DMS 273 (cell line): ENCODE results near the gene PLAU.
"Not testable (repeated sequence)": the region's sequence is repeated elsewhere in the genome, so short reads cannot be mapped to it uniquely, and the experiment has no call there.

Experiments
- DNase-seq: peaks from one replicate; lab custom pipeline; 2025; ENCODE audit not compliant: unreplicated experiment; lab: John Stamatoyannopoulos, UW

The PLAU gene

DNA sequence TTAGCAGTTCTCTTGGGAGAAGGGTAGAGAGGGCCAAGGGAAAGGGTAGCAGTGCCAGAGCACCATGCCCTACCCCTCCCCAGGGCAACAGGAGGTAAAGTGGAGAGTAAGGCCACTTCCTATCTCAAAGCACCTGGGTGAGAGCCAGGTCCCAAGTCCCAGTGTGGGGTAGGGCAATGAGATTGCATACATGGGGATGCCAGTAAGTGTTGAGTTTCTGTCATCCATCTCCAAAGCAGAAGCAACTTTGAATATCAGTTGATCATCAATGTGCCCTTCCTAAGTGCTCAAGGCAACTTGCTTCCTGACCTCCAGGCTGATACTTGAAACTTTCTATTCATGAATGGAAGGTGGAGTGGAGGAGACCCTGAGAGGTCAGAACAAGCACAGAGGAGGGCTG lies 34.4 kb upstream of the PLAU start:
- no peak for DNase-seq

DNA sequence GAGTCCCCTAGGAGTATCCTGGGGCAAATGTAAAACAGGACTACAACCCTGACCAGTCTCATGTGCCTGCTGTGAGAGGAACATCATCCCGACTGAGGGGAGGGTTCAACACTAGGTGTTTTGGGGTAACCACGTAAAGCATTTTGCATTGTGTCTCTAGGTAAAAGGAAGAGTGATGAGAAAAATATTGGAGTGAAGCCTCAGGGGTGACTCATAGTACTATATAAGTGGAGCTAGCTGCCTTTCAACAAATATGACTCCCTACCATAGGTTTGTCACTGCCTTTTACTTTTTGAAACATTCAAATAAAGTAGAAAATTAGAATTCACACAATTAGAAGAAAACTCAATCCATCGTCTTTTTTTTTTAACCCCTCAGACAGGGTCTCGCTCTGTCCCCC lies 34.0 kb upstream of the PLAU start:
- no peak for DNase-seq

DNA sequence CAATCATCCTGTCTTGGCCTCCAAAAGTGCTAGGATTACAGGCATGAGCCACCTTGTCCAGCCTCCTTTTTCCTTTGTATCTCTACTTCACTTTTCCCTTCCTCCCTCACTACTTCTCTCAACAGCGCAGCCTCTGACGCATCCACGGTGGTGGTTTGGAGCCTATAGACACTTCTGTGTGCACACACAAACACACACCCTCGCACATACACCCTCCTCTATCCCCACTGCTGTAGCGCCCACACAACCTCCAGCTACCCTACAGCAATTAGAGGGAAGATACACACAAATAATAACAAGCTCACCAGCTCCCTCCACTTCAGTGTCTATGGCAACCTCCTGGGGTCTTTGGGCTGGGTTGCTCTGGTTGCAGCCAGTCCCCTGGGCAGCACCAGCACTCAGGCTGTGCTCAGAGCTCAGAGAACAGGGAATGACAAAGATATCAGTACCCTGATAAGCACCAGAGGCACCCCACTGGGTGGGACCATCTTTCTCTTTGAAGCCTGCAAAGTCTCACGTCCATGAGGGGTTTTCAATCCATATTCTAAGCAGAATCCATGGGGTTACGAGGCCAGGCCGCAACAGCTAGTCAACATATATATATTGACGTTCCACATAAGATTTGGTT lies 33.3 kb upstream of the PLAU start:
- DNase-seq: no peak

DNA sequence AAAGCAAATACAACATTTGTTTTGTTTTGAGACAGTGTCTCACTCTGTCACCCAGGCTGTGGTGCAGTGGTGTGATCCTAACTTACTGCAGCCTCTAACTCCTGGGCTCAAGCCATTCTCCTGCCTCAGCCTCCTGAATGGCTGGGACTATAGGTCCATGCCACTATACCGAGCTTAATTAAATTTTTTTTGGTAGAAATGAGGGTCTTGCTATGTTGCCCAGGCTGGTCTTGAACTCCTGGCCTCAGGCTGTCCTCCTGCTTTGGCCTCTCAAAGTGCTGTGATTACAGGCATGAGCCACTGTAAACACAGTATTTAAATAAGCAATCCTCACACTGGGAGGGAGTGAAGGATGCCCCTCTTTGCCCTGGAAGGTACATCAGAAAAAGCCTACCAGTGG lies 32.6 kb upstream of the PLAU start:
- no peak for DNase-seq

DNA sequence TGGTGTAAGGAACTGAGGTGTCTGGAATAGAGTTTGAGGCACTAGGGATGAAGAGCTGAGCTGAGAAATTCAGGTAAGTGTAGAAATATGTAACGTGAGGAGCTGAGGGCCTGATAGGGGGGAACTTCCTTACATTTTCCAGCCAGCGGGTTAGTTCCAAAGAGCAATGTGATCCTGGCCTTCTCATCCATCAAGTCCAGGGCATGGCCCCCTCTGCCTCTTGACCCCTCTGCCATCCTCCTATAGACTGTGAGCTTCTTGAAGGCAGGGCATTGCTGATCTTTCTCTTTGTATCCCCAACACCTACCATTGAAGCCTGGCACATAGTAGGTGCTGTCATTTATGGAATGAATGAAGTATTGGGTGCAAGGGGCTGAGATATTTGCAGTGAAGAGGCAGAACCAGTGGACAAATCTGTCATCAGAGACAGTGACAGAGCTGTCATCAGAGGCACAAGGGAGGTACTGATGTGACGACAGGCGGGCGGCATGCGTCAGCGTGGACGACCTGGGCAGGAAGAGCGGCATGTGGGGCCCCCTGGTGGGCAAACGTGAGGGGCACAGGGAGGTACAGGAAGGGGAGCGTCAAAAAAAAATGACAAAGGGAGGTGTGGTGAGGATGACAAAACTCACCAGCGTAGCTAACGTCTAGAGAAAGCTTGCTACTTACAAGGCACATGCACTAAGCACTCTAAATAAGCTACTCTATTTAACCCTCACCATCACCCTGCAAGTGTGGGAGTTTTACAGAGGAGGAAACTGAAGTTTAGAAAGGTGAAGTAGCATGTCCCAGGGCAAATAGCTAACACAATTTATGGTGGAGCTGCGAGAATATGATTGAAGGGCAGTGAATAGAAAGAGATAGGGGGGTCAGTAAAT lies 31.4 kb upstream of the PLAU start:
- DNase-seq: peak; percentile 84

DNA sequence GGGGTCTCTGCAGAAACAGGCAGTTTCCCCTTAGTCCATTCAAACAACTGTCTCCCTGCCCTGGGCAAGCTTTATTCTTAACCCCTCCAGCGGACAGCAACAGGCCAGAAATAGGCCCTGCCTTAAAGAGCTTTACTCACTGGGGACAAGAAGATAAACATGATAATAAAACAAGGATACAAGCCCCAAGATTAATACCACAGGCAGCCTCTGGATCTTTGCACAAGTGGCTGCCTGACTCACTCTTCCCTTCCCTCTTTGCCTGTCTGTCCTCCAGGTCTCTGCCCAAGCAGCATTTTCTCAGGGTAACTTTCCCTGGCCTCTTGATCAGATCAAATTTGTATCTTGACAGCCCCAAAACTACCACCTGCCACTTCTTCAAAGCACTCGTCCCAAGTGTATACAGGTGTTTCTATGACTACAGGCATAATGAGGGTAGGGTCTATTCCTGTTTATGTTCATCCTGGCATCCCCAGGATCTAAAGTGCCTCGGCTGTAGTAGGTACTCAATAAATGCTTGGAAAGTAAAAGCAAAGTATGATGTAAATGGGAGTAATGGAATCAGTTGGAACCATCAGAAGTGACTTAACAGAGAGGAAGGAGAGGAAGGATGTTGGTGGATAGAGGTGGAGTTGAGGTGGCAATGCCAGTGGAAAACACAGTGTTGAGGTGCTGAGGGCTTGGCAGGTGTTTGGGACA lies 29.6 kb upstream of the PLAU start:
- no peak for DNase-seq

DNA sequence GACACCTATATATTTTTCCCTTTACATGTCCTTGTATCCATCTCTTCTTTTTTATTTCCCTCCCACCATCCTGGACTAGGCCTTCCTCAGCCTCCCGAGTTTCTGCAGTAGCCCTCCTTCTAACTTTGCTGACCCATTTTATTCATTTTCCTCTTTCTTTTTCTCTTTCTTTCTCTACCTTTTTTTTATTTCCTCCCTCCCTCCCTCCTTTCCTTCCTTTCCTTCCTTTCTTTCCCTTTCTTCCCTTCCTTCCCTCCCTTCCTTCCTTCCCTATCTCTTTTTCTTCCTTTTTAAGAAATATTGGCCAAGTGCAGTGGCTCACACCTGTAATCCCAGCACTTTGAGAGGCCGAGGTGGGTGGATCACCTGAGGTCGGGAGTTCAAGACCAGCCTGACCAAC lies 26.9 kb upstream of the PLAU start:
- no peak for DNase-seq

DNA sequence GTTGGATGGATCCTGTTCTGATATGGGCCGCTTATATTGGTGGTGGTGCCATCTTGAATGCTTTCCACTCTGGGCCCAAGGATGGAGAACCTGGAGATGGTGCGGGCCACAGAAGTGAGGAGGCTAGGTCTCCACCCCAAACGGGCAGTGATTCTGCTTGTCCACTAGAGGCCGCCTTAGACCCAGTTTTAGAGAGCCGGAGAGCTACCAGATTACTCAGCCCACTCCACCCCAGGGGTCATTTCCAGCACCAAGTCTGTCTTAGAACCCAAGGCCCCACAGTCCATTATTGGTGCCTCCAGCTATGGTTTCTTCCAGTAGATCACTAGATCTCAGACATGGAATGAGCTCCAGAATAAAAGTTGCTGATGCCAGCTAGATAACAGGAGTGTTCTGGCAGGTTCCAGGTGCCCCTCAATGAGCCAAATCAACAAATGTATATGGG lies 24.8 kb upstream of the PLAU start:
- peak; percentile 79 for DNase-seq

DNA sequence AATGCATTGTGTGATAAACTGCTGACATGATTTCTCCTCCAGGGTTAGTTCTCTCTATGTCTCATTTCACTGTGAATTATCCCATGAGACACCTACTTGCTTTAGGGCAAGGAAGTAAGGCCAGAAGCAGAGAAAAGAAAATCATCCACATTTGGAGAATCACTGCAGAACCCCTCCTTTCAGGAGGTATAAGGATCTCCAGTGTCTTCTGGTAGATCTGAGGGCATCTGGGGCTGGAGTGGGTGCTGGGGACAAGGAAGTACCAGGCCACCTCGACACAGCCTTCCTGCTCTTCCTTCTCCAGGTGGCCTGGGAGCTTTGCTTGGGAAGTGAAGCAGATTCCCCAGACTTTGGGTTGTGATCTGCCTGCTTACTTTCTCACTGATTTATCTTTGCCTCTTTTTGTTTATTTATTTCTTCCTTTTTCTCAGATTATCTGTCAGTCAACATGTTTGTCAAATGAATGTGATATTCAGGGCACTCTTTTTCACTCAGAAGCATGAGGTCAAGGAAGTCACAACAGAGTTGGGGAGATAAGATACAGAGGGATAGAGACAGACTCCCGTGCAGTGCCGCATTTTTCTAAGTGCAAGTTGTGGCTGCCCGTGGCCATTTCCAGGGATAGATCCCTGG lies 24.2 kb upstream of the PLAU start:
- no peak for DNase-seq

DNA sequence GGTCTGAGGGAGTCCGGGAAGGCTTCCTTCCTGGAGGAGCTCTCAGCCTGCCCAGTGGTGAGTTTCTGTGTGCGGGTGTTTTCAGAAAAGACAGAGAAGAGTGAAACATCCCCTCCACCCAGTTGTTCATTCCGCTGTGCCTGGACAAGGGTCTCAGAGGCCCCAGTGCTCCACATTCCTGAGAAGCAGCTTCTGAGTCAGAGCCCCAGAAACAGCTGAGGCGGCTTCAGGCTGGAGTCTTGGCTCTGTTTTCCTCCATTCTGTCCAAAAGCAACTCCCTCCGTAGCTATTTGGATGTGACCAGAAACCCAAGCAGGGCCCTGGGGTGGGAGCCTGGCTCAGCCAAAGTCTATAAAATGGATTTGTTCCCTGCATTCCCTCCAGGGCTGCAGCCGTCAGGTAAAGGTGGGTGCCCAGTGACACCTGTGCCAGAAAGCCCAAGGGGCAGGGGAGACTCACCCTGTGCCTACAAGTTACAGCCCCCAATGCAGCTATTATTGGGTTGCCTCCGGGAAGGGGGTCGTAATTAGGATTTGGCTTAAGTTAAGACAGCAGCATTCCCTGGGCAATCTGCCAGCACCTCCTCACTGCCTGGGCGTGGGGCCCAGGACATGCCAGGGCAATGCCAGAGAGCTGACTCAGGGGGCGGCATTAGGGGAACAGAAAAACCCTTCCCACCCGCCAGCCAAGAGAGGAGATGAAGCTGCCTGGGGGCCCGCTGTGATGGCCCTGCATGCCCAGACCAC lies 23.5 kb upstream of the PLAU start:
- DNase-seq: peak; percentile 92

DNA sequence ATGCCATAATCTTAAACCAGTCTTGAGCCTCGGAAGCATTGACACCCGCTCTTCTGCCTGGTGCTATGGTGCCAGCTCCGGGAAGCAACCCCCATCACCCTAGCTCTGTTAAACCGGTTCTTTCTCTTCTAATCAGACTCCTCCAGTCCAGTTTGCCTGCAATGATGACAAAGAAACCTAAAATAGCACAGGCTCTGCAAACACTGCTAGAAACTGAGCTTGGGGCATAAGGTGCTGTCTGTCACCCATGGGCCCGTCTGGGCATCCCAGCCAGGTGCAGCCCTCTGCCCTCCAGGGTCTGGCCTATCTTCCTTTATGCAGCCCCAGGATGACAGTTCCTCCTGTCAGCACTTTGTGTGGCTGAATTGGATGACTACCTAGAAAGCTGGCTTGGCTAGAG lies 22.4 kb upstream of the PLAU start:
- DNase-seq: no peak

DNA sequence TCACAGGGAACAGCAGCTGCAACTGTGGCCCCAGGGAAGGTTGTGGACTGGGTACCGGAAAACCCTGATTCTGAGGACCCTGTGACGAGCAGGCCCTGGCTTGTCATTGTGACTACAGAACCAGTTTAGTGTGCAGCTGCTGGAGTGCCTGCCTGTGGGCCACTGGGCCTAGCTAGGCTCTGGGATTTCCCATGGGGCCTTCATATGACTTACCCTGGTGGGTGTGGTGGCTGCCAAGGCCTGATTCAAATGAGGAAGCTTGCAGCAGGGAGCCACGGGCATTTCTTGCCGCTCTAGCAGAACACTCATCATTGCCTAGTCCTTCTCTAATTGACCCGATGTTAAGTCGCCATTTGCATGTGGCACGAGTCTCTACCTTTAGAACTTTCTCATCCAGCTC lies 21.9 kb upstream of the PLAU start:
- peak; percentile 37 for DNase-seq

DNA sequence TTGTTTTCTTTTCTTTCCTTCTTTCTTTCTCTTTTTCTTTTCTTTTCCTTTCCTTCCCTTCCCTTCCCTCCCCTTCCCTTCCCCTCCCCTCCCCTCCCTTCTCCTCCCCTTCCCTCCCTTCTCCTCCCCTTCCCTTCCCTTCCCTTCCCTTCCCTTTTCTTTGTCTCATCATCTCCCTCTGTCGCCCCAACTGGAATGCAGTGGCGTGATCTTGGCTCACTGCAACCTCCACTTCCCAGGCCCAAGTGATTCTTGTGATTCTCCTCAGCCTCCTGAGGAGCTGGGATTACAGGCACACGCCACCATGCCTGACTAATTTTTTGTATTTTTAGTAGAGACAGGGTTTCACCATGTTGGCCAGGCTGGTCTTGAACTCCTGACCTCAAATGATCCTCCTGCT lies 21.5 kb upstream of the PLAU start:
- DNase-seq: not testable (repeated sequence)

DNA sequence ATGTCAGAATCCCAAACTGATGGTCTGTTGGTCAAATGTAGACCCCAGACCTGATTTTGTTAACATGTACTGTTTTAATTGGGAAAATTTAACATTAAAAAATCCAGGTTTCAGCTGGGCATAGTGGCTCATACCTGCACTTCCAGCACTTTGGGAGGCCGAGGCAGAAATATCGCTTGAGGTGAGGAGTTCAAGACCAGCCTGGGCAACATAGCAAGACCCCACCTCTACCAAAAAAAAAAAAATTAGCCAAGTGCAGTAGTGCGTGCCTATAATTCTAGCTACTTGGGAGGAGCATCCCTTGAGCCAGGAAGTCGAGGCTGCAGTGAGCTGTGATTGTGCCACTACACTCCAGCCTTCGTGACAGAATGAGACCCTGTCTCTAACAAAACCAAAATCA lies 20.7 kb upstream of the PLAU start:
- no peak for DNase-seq

DNA sequence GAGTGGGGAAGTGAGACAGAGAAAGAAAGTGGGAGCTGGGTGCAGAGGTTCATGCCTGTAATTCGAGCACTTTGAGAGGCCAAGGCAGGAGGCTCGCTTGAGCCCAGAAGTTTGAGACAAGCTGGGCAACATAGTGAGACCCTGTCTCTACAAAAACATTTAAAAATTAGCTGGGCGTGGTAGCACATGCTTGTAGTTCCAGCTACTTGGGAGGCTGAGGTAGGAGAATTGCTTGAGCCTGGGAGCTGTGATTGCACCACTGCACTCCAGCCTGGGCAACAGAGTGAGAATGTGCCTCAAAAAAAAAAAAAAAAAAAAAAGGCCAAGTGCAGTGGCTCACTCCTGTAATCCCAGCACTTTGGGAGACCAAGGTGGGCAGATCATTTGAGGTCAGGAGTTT lies 20.1 kb upstream of the PLAU start:
- not testable (repeated sequence) for DNase-seq

DNA sequence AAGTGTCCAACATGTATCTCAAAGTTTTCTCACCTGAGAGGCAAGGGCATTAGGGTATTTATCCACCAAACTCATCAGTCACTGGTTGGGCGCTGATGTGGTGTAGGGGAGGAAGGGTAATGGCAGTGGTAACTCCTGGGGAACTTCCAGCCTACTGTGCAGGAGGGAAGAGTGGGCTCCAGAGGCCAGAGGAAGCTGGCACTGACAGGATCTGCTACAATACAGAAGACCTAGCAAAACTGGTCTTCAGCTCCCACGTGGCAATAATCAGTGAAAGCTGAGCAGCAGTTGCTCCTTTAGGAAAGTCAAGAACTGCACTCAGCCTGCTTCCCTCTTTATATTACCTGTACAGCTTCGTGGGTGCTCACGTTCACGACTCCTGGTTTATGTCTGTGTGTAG lies 19.4 kb upstream of the PLAU start:
- no peak for DNase-seq

DNA sequence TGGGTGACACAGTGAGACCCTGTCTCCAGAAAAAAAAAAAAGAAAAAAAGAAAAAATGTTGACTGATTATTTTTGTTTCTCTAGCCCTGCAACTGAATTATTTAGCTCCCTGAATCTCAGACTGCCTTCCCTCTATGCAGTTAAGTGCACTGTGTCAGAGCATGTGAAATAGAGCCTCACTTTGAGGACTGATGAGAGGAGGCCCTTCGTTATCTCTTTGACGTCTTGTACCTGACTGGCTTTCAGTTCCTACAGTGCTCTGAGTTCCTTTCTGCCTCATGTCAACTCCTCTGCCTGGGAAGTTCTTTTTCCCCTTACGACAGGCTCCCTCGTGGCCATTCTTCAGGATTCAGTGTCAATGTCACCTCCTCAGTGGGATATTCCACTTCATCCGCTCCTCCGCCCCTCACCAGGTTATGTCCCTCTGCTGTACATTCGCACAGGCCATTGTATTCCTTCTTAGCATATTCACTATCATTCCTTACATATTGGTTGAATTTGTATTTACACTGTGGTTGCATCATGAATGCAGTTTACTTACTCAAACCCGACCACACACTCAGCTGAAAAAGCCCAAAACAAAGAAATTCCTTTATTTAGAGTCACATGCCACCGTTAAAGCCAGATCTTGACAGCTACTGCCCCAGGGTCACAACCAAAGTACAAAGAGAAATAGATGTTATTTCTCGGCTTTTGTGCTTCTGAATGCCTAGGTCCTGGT lies 18.5 kb upstream of the PLAU start:
- DNase-seq: no peak

DNA sequence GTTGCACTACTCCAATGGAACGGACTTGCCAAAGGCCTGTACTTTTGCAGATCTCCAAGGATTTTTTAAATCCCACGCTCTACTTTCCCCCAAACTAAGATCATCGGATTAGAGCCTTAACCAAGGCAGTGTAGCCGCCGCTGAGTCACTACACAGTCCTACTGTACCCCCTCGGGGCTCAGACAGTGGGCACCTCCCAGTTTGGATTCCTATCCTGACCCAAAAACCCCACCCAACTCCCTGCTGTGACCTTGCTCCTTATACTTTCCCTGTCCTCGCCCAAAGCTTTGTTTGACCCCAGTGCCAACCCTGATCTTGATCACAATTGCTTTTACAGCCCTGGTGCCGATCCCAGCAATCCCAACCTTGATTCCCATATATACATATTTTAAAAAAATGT lies 17.5 kb upstream of the PLAU start:
- no peak for DNase-seq

DNA sequence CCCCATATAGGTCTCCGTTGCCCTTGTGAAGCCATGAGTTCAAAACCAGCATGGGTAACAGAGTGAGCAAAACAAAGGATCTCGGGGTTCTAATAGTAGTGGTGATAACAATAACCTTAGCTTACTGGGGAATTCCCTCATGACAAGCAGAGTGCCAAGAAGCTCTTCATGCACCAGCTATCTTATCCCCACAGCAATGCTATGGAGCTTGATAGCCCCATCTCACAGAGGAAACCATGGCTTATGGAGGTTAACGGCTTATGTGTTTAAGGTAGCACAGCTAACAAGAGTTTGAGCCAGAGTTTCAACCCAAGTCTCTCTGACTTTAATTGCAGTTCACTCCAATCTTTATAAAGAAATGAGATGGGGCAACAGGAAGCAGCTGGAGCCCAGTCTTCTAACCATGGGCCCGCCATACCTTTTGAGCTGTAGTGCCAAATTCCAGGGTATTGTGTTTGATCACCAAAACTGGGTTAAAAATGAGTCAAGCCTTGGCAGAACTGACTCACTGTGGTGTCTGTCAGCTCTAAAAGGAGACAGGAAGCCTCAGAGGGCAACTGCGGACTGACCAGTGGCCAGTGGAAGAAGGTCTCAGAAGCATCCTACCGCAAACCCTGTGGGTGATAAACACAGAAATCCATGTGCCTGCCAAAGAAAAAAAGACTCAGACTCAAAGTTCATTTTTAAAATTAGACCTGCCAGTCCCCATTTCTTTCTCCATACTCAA lies 16.5 kb upstream of the PLAU start:
- no peak for DNase-seq

DNA sequence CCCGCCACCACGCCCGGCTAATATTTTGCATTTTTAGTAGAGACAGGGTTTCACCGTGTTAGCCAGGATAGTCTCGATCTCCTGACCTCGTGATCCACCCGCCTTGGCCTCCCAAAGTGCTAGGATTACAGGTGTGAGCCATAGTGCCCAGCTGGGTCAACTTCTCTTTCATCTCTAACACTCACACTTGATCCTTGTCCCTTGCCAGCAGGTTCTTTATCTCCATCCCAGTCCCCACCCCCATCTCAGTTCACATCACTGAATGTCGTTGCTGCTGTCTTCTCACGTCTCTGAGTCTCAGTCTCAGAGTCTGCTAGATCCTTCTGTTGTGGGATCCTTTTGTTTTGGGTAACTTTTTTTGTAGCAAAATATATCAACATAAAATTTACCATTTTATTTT lies 15.6 kb upstream of the PLAU start:
- not testable (repeated sequence) for DNase-seq
